ENCODE results near the gene DPRX. TPM values are rescaled to one million over a fixed set of nuclear protein-coding genes. Genes with fewer than 3 reads are reported as not detected.
A peak's percentile ranks its signal among the peaks of the same experiment; 100 is the strongest.

DPRX gene
- total RNA-seq, 1 experiment from 2014 or later, result not detected

DNA sequence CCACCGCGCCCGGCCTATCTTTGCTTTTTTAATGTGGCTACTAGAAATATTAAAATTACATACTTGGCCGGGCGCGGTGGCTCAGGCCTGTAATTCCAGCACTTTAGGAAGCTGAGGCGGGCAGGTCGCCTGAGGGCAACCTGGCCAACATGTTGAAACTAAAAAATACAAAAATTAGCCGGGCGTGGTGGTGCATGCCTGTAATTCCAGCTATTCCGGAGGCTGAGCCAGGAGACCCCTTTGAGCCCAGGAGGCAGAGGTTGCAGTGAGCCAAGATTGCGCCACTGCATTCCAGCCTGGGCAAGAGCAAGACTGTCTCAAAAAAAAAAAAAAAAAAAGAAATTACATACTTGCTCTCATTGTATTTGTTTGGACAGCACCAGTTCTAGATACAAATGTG, 34.8 kb upstream of the DPRX start:
- Mint-ChIP-seq H3K27ac (peak overlapping the region; percentile 97), H3K9me3 (no peaks in the 10 kb centered on the region), H3K4me3 (no peak overlapping the region), H3K36me3 (no peaks in the 10 kb centered on the region), H3K27me3 (ENCODE audit: low read depth) (no peaks in the 10 kb centered on the region), H3K4me1 (peaks cover 53% of the 10 kb centered on the region)
- ATAC-seq (no peak), DNase-seq (ENCODE audit: low spot score) (no peak)
- CTCF ChIA-PET, result no interaction called here
- TF ChIP-seq MYBL2 (CRISPR knock-in tag; IDR thresholded peaks at IDR 0.05) (no peak), EMX1 (CRISPR knock-in tag; IDR thresholded peaks at IDR 0.05) (no peak), GABPB1 (CRISPR knock-in tag; IDR thresholded peaks at IDR 0.05) (no peak), ATF6 (CRISPR knock-in tag; IDR thresholded peaks at IDR 0.05) (no peak), CBFB (CRISPR knock-in tag; IDR thresholded peaks at IDR 0.05; ENCODE audit: low read depth) (no peak), OVOL2 (CRISPR knock-in tag; IDR thresholded peaks at IDR 0.05; ENCODE audit: borderline replicate concordance) (no peak), JUN (CRISPR knock-in tag; IDR thresholded peaks at IDR 0.05) (no peak)
- TF ChIP-seq, protein P1, sequence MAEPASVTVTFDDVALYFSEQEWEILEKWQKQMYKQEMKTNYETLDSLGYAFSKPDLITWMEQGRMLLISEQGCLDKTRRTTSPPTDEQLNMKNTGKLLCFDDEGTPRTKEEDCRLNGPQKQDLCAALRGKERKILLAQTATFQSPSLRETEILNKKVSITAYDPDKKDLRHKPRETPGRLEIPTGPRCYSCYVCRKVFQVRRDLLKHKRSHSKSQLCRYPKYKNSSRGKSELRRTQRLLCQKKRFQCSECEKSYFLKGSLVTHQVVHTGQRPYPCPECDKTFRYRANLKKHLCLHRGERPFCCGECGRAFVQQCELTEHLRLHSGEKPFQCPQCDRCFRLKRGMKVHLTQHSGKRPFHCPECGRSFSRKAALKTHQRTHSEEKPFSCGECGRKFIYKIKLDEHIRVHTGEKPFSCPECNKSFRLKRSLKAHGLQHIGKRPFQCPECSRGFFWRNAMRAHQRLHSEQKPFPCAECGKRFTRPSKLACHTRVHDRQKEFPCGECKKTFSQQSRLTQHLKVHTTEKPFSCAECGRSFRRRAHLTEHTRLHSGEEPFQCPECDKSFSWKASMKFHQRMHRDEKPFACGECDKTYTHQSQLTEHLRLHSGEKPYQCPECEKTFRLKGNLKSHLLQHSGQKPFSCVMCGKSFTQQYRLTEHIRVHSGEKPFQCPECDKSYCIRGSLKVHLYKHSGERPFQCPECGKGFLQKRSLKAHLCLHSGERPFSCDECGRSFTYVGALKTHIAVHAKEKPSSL (CRISPR knock-in tag; conservative IDR thresholded peaks at IDR 0.05), result no peak
- TF ChIP-seq, protein P2, sequence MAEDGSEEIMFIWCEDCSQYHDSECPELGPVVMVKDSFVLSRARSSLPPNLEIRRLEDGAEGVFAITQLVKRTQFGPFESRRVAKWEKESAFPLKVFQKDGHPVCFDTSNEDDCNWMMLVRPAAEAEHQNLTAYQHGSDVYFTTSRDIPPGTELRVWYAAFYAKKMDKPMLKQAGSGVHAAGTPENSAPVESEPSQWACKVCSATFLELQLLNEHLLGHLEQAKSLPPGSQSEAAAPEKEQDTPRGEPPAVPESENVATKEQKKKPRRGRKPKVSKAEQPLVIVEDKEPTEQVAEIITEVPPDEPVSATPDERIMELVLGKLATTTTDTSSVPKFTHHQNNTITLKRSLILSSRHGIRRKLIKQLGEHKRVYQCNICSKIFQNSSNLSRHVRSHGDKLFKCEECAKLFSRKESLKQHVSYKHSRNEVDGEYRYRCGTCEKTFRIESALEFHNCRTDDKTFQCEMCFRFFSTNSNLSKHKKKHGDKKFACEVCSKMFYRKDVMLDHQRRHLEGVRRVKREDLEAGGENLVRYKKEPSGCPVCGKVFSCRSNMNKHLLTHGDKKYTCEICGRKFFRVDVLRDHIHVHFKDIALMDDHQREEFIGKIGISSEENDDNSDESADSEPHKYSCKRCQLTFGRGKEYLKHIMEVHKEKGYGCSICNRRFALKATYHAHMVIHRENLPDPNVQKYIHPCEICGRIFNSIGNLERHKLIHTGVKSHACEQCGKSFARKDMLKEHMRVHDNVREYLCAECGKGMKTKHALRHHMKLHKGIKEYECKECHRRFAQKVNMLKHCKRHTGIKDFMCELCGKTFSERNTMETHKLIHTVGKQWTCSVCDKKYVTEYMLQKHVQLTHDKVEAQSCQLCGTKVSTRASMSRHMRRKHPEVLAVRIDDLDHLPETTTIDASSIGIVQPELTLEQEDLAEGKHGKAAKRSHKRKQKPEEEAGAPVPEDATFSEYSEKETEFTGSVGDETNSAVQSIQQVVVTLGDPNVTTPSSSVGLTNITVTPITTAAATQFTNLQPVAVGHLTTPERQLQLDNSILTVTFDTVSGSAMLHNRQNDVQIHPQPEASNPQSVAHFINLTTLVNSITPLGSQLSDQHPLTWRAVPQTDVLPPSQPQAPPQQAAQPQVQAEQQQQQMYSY (CRISPR knock-in tag; IDR thresholded peaks at IDR 0.05), result no peak
- TF ChIP-seq, protein P3, sequence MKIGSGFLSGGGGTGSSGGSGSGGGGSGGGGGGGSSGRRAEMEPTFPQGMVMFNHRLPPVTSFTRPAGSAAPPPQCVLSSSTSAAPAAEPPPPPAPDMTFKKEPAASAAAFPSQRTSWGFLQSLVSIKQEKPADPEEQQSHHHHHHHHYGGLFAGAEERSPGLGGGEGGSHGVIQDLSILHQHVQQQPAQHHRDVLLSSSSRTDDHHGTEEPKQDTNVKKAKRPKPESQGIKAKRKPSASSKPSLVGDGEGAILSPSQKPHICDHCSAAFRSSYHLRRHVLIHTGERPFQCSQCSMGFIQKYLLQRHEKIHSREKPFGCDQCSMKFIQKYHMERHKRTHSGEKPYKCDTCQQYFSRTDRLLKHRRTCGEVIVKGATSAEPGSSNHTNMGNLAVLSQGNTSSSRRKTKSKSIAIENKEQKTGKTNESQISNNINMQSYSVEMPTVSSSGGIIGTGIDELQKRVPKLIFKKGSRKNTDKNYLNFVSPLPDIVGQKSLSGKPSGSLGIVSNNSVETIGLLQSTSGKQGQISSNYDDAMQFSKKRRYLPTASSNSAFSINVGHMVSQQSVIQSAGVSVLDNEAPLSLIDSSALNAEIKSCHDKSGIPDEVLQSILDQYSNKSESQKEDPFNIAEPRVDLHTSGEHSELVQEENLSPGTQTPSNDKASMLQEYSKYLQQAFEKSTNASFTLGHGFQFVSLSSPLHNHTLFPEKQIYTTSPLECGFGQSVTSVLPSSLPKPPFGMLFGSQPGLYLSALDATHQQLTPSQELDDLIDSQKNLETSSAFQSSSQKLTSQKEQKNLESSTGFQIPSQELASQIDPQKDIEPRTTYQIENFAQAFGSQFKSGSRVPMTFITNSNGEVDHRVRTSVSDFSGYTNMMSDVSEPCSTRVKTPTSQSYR (CRISPR knock-in tag; IDR thresholded peaks at IDR 0.05), result no peak
- POLR2A ChIA-PET, result interaction anchor here (0.7 kb wide), 1 partner anchor 1662 kb away, joined by 5 read pairs; no protein-coding TSS in a partner anchor

DNA sequence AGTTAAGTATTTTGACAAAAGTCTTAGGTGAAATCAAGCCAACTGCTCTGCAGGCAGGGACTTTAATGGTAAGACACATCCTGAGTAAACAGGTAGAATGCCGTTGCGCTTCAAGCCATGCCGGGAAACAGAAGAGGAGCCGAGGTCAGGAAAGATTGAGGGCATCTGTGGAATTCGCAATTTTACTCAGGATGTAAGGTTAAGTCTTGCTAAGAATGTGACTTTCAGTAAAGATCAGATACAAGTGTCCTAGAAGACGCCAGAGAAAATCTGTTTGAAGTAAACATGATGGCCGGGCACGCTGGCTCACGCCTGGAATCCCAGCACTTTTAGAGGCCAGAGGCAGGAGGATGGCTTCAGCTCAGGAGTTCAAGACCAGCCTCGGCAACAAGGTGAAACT, 33.4 kb upstream of the DPRX start:
- Mint-ChIP-seq H3K36me3 (no peaks in the 10 kb centered on the region), H3K4me1 (peaks cover 53% of the 10 kb centered on the region)
- no peak for TF ChIP-seq RORB (CRISPR knock-in tag; IDR thresholded peaks at IDR 0.05)
- TF ChIP-seq TEAD1 (CRISPR knock-in tag; IDR thresholded peaks at IDR 0.05), result no peak
- TF ChIP-seq TEAD4 (CRISPR knock-in tag; IDR thresholded peaks at IDR 0.05), result no peak
- TF ChIP-seq, protein P4, sequence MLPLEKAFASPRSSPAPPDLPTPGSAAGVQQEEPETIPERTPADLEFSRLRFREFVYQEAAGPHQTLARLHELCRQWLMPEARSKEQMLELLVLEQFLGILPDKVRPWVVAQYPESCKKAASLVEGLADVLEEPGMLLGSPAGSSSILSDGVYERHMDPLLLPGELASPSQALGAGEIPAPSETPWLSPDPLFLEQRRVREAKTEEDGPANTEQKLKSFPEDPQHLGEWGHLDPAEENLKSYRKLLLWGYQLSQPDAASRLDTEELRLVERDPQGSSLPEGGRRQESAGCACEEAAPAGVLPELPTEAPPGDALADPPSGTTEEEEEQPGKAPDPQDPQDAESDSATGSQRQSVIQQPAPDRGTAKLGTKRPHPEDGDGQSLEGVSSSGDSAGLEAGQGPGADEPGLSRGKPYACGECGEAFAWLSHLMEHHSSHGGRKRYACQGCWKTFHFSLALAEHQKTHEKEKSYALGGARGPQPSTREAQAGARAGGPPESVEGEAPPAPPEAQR (CRISPR knock-in tag; IDR thresholded peaks at IDR 0.05), result no peak
- TF ChIP-seq JAZF1 (CRISPR knock-in tag; IDR thresholded peaks at IDR 0.05), result no peak
- no peak for TF ChIP-seq ATF6 (CRISPR knock-in tag; IDR thresholded peaks at IDR 0.05)
- no peak for TF ChIP-seq CBFB (CRISPR knock-in tag; IDR thresholded peaks at IDR 0.05; ENCODE audit: low read depth)
- TF ChIP-seq MYBL2 (CRISPR knock-in tag; IDR thresholded peaks at IDR 0.05), result no peak
- TF ChIP-seq TCF7 (CRISPR knock-in tag; IDR thresholded peaks at IDR 0.05; ENCODE audit: low read depth), result no peak
- no peak for TF ChIP-seq ZMAT4 (CRISPR knock-in tag; IDR thresholded peaks at IDR 0.05)
- no peak for TF ChIP-seq OVOL2 (CRISPR knock-in tag; IDR thresholded peaks at IDR 0.05; ENCODE audit: borderline replicate concordance)

More for the DNA sequence above, 33.4 kb upstream of the DPRX start:
- H3K27ac Mint-ChIP-seq, result peak overlapping the region; percentile 97
- no peaks in the 10 kb centered on the region for H3K9me3 Mint-ChIP-seq
- no peaks in the 10 kb centered on the region for H3K27me3 Mint-ChIP-seq (ENCODE audit: low read depth)
- ChIA-PET POLR2A (no interaction called here), CTCF (no interaction called here)
- no peak overlapping the region for H3K4me3 Mint-ChIP-seq
- no peak for DNase-seq (ENCODE audit: low spot score)
- ATAC-seq, result no peak

Data from WTC11 (cell line).